SH-SY5Y (cell line): ENCODE results near the gene CITED4.

Source experiments
- GATA2 ChIP-seq: IDR thresholded peaks from 2 replicates; pipeline ENCODE4 v1.6.1; 2011; ENCODE audit warnings: mild to moderate bottlenecking, low read depth, low read length
- GATA3 ChIP-seq: IDR thresholded peaks from 2 replicates; pipeline ENCODE4 v1.6.1; 2011; ENCODE audit warnings: low read depth, mild to moderate bottlenecking, low read length, moderate library complexity

Gene CITED4

GRCh38 chr1:40876436-40876761 is 14.2 kb upstream of the CITED4 start:
- TF ChIP-seq GATA2 (no peak), GATA3 (no peak)

- TF ChIP-seq GATA2, result no peak
- TF ChIP-seq GATA3, result no peak
Measured at GRCh38 chr1:40873863-40874472, 11.8 kb upstream of the CITED4 start.

- no peak for TF ChIP-seq GATA2
- TF ChIP-seq GATA3, result no peak
Measured at GRCh38 chr1:40872276-40872675, 10.1 kb upstream of the CITED4 start.

GRCh38 chr1:40870135-40870728 is 8.1 kb upstream of the CITED4 start:
- no peak for TF ChIP-seq GATA3
- TF ChIP-seq GATA2, result no peak

- TF ChIP-seq GATA2 (no peak), GATA3 (no peak)
Measured at GRCh38 chr1:40868051-40868723, 6.0 kb upstream of the CITED4 start.

GRCh38 chr1:40861224-40862003 is 749 bp downstream of the CITED4 start:
- no peak for TF ChIP-seq GATA2
- no peak for TF ChIP-seq GATA3

- TF ChIP-seq GATA3, result no peak
- TF ChIP-seq GATA2, result no peak
Measured at GRCh38 chr1:40860706-40861223, 1.4 kb downstream of the CITED4 start.

GRCh38 chr1:40858856-40859416 is 3.2 kb downstream of the CITED4 start:
- TF ChIP-seq GATA3, result no peak
- TF ChIP-seq GATA2, result no peak

GRCh38 chr1:40857737-40858136 is 4.4 kb downstream of the CITED4 start:
- TF ChIP-seq GATA3 (no peak), GATA2 (no peak)

- TF ChIP-seq GATA3 (no peak), GATA2 (no peak)
Measured at GRCh38 chr1:40856656-40857302, 5.4 kb downstream of the CITED4 start.

GRCh38 chr1:40856116-40856515 is 6.0 kb downstream of the CITED4 start:
- TF ChIP-seq GATA3 (no peak), GATA2 (no peak)

GRCh38 chr1:40855513-40855912 is 6.7 kb downstream of the CITED4 start:
- TF ChIP-seq GATA2, result no peak
- no peak for TF ChIP-seq GATA3

GRCh38 chr1:40853885-40854170 is 8.3 kb downstream of the CITED4 start:
- no peak for TF ChIP-seq GATA3
- no peak for TF ChIP-seq GATA2

- TF ChIP-seq GATA2 (no peak), GATA3 (no peak)
Measured at GRCh38 chr1:40853113-40853884, 8.9 kb downstream of the CITED4 start.
